IMR-90 (cell line): ENCODE data around the gene LACC1.

Experiments
- CEBPB ChIP-seq: IDR thresholded peaks from 2 replicates; pipeline ENCODE4 v1.6.1; 2012; ENCODE audit warnings: low read depth, low read length, improper control_type of control experiment
- CTCF ChIP-seq: conservative IDR thresholded peaks from 2 replicates; pipeline ENCODE4 v1.5.1; 2012; ENCODE audit warnings: mild to moderate bottlenecking, low read depth, low read length, improper control_type of control experiment
- MAFK ChIP-seq: IDR thresholded peaks from 2 replicates; pipeline ENCODE4 v1.6.1; 2012; ENCODE audit warnings: low read depth, low read length, improper control_type of control experiment
- MAZ ChIP-seq: IDR thresholded peaks from 2 replicates; pipeline ENCODE4 v1.6.1; 2012; ENCODE audit warnings: low read depth, mild to moderate bottlenecking, low read length, improper control_type of control experiment, moderate library complexity, borderline replicate concordance
- POLR2A ChIP-seq: IDR thresholded peaks from 2 replicates; pipeline ENCODE4 v1.6.1; 2012; ENCODE audit warnings: mild to moderate bottlenecking, low read depth, low read length
- RFX5 ChIP-seq: IDR thresholded peaks from 2 replicates; pipeline ENCODE4 v1.8.0; 2012; ENCODE audit warnings: low read depth, mild to moderate bottlenecking, low read length, moderate library complexity
- SMC3 ChIP-seq: fragments of 150-350 bp; IDR thresholded peaks from 2 replicates; pipeline ENCODE4 v1.6.1; 2016; ENCODE audit warnings: low read depth, mild to moderate bottlenecking, antibody characterized with exemption, low read length, moderate library complexity
- USF2 ChIP-seq: fragments of 150-350 bp; IDR thresholded peaks from 2 replicates; pipeline ENCODE4 v1.6.1; 2017; ENCODE audit warnings: mild to moderate bottlenecking, antibody characterized with exemption, low read length, low read depth

- TF ChIP-seq MAZ (no peak), USF2 (no peak), CTCF (no peak), POLR2A (no peak), SMC3 (no peak), CEBPB (no peak), MAFK (no peak), RFX5 (no peak)
These were observed 4.5 kb downstream of the LACC1 start for GRCh38 chr13:43884222-43884621.
